Activated naive CD8-positive, alpha-beta T cell treated with anti-CD3 and anti-CD28 coated beads, Interleukin-2, amount 10 ng/mL, durations not matched to agents 7 days and 5 days (primary cell): ENCODE data around the gene CBARP. TPM values are rescaled to one million over a fixed set of nuclear protein-coding genes. Genes with fewer than 3 reads are reported as not detected.
"Not testable (repeated sequence)": the region's sequence is repeated elsewhere in the genome, so short reads cannot be mapped to it uniquely, and the experiment has no call there.

Experiments used
- ATAC-seq: fragments of 150-1000 bp; cut with Tn5 transposase; one replicate; pipeline ENCODE4 v1.10.0; 2021; ENCODE audit warnings: low read depth, moderate library complexity
- POLR2A ChIA-PET: fragments of 350-600 bp; sonication (Branson Sonifier 250); formaldehyde crosslinking; loops from one replicate; lab custom pipeline; 2021; ENCODE audit warnings: antibody characterized with exemption; lab: Charles Lee
- DNase-seq: peaks from one replicate; pipeline ENCODE4 v3.0.0; 2021
- H3K27ac Mint-ChIP-seq: one replicate; pipeline ENCODE4 v1.8.0; 2022; ENCODE audit warnings: mild to moderate bottlenecking, mixed read lengths
- H3K27me3 Mint-ChIP-seq: one replicate; pipeline ENCODE4 v1.8.0; 2022; ENCODE audit warnings: mild to moderate bottlenecking, moderate library complexity, mixed read lengths
- H3K36me3 Mint-ChIP-seq: one replicate; pipeline ENCODE4 v1.8.0; 2021; ENCODE audit warnings: mild to moderate bottlenecking, mixed read lengths
- H3K4me1 Mint-ChIP-seq: one replicate; pipeline ENCODE4 v1.8.0; 2021; ENCODE audit warnings: mixed read lengths
- H3K4me3 Mint-ChIP-seq: one replicate; pipeline ENCODE4 v1.8.0; 2022; ENCODE audit warnings: mild to moderate bottlenecking, moderate library complexity, mixed read lengths
- H3K9me3 Mint-ChIP-seq: one replicate; pipeline ENCODE4 v1.8.0; 2021; ENCODE audit warnings: mixed read lengths
- total RNA-seq, 2 experiments: library from RNA; stranded (reverse); gene quantifications; one replicate each; pipeline ENCODE4 v1.2.3, GENCODE V29; 2021

The CBARP gene
- total RNA-seq, 2 experiments from 2014 or later: 0.14 to 0.17 TPM

DNA sequence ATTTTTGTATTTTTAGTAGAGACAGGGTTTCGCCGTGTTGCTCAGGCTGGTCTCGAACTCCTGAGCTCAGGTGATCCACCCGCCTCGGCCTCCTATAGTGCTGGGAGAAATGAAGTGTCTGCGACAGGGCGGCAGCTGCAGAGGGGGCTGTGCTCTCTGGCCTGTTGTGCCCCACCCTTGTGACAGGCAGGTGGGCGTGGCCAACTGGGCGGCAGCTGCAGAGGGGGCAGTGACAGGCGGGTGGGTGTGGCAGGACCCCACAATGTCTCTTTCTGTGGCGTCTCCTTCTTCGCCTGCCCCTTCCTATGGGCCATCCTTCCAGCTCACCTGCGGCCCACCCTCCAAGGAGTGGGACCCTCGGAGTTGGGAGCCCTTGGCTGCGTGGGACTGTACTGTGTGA is 20.4 kb downstream of the CBARP start:
- peaks cover 7% of the 10 kb centered on the region for H3K36me3 Mint-ChIP-seq
- no peaks in the 10 kb centered on the region for H3K9me3 Mint-ChIP-seq
- H3K27me3 Mint-ChIP-seq: no peaks in the 10 kb centered on the region
- peaks cover 11% of the 10 kb centered on the region for H3K4me1 Mint-ChIP-seq
- ATAC-seq (no peak), DNase-seq (no peak)
- POLR2A ChIA-PET: no interaction called here
- H3K27ac Mint-ChIP-seq: no peak overlapping the region
- no peak overlapping the region for H3K4me3 Mint-ChIP-seq

DNA sequence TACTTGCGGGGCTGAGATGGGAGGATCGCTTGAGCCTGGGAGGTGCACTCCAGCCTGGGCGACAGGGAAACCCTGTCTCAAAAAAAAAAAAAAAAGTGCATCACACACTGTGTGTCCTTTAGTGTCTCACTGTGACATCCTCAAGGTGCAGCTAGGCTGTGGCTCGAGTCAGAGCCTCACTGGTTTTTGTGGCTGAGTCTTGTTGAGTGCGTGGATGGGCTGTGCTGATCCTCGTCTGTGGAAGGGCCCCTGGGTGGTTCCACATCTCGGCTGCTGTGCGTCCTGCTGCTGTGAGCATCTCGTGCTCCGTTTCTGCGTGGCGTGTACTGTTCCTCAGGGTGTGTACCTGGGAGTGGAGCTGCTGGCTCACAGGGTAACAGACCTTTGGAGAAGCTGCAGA is 21.0 kb downstream of the CBARP start:
- H3K36me3 Mint-ChIP-seq: peaks cover 7% of the 10 kb centered on the region
- no peaks in the 10 kb centered on the region for H3K27me3 Mint-ChIP-seq
- DNase-seq (no peak), ATAC-seq (no peak)
- H3K9me3 Mint-ChIP-seq: no peaks in the 10 kb centered on the region
- POLR2A ChIA-PET: interaction anchor here (0.6 kb wide), 1 partner anchor 115 kb away, joined by 4 read pairs; no protein-coding TSS in a partner anchor
- H3K4me3 Mint-ChIP-seq: no peak overlapping the region
- H3K4me1 Mint-ChIP-seq: peaks cover 11% of the 10 kb centered on the region
- no peak overlapping the region for H3K27ac Mint-ChIP-seq

DNA sequence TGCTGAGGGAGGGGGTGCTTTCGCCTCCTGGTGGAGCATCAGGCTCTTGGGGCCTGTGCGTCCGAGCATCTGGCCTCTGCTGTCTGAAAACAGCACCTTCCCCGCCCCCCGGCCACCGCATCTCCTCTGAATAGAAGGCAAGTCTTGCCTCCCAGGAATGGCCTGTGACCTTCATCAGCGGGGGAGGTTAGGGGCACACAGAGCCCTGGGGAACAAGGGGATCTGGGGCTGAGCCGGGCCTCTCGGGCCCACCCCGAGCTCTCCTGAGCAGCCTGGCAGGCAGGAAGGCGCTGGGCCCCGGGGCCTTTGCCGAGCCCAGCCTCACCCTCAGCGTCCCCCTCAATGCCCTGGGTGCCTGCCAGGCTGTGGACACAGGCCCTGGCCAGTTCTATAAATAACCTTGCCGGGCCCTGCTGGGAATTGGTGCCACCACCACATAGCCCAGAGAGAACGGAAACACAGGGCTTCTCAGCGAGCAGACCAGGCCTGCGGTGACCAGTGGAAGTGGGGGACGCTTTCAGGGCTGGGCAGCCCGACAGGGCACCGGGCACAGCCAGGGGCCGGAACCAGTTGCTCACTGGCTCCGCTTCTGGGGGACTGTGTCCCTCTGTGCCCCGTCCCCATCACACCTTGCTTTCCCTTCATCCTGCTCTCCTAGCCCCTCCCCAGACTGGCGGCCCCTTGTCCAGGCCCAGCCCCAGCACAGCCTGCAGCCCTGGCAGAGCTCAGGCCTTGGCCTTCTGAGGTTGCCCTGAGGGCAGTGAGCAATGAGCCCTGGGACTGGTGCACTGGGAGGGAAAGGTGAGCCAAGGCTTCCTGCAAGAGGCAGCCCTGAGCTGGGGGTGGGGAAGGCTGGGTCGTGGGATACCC is 22.7 kb downstream of the CBARP start:
- DNase-seq: no peak
- Mint-ChIP-seq H3K4me3 (no peak overlapping the region), H3K9me3 (no peaks in the 10 kb centered on the region), H3K27ac (no peak overlapping the region), H3K36me3 (peaks cover 10% of the 10 kb centered on the region), H3K27me3 (no peaks in the 10 kb centered on the region), H3K4me1 (peaks cover 20% of the 10 kb centered on the region)
- ATAC-seq: no peak
- POLR2A ChIA-PET: interaction anchor here (1.0 to 1.5 kb wide), 4 partner anchors 21 to 188 kb away, joined by 3 read pairs; partner anchors contain the start of gene ATP5F1D

DNA sequence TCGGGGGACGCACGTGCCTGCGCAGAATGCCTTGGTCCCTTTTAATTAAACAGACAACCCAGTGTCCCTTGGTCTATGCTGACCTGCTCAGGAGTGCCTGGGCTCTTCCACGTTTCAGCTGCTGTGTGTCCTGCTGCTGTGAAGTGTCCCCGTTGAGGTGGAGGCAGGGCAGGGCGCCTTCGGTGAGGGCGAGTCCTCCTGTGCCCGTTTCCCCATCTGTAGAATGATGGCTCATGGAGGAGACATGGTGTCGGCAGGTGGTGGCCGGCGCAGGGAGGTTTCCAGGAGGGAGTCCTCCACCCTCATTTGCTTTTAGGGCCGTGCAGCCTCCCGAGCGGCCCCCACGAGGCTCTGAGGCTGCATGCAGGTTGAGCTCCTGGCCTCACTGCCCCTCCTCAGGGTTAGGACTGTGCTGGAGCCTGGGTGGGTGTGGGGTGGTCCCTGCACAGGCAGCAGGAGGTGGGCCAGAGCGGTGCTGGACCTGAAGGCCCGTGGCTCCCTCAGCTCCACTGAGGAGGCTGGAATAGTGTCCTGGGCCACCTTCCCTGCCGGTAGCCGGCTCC is 23.4 kb downstream of the CBARP start:
- peaks cover 12% of the 10 kb centered on the region for H3K36me3 Mint-ChIP-seq
- peak overlapping the region; percentile 96 for H3K27ac Mint-ChIP-seq
- H3K27me3 Mint-ChIP-seq: no peaks in the 10 kb centered on the region
- ATAC-seq: no peak
- H3K4me1 Mint-ChIP-seq: peaks cover 22% of the 10 kb centered on the region
- DNase-seq: no peak
- POLR2A ChIA-PET: interaction anchor here (1.0 to 1.5 kb wide), 6 partner anchors 14 to 187 kb away, joined by 3 to 9 read pairs (median 3); partner anchors contain the start of genes ATP5F1D and CIRBP
- H3K4me3 Mint-ChIP-seq: peak overlapping the region; percentile 79
- H3K9me3 Mint-ChIP-seq: no peaks in the 10 kb centered on the region

DNA sequence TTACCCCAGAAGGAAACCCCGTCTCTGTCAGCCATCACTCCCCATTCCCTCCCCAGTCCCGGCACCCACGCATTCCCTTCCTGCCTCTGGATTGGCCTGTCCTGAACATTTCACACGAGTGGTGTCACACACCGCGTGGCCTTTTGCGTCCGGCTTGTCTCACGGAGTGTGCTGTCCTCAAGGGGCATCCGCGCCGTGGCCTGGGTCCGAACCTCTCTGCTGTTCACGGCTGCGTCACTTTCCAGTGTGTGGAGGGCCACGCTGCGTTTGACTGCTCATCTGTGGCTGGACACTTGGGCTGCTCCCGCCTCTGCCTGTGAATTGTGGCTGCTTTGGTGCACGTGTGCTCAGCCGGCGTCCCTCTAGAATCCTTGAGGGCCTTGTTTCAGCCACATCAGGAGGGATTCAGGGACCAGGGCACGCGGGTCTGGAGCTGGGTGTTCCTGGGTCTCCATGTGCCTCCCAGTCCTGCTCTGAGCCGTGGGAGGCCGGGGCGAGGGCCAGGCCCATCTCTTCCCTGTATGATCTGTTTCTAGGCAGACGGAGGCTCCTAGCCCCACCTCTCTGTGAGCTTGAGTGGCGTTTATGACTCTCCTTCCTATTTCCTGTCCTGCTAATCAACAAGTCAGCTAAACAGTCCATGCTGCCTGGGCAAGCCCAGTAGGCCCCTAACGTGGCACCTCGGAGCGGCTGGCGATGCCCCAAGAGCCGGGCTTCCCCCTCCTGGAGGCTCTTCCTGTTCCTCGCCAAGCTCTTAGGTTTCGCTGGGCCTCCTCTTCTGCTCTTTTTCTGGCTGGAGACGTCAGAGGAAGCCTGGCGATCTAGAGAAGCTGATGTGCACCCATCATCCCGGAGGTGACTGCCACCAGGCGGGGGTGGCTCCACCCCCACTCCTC is 24.2 kb downstream of the CBARP start:
- no peaks in the 10 kb centered on the region for H3K27me3 Mint-ChIP-seq
- H3K4me3 Mint-ChIP-seq: peak overlapping the region; percentile 79
- H3K27ac Mint-ChIP-seq: peak overlapping the region; percentile 96
- ATAC-seq (peak; percentile 83), DNase-seq (peak; percentile 52)
- peaks cover 22% of the 10 kb centered on the region for H3K4me1 Mint-ChIP-seq
- H3K9me3 Mint-ChIP-seq: no peaks in the 10 kb centered on the region
- POLR2A ChIA-PET: interaction anchor here (1.0 to 1.5 kb wide), 6 partner anchors 13 to 186 kb away, joined by 3 to 9 read pairs (median 3); partner anchors contain the start of genes ATP5F1D and CIRBP
- peaks cover 12% of the 10 kb centered on the region for H3K36me3 Mint-ChIP-seq

DNA sequence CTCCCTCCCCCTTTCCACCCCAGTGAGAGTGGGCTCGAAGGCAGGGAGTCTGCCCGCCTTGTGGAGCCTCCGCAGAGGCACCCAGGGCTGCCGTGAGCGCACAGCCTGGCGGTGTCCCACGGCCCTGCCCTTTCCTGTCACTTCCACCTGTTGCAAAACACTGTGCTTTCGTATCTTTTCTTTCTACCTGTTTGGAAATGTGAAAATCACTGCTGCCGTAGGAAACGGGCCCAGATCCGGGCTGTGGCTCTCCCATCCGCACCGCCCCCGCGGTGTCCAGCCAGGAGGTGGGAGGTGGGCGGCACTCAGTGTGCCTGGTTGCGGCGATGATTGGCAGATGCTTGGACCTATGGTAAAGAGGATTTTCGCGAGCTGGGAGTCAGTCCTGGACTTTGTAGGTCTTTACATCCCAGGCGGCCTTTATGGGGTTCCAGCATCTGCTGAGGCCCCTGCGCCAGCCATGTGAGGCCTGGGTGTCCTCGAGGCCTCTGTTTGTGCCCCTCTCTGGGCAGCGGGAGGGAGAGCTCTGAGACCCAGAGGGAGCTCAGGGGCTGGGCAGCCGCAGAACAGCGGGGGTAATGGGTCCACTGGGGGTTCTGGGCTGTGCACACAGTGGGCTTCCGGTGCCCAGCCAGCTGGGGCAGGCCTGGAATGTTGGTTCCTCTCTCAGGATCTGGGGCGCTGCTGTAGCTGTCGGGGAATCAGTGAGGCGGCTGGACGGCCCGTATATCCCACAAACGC is 26.1 kb downstream of the CBARP start:
- Mint-ChIP-seq H3K36me3 (peaks cover 19% of the 10 kb centered on the region), H3K4me1 (peaks cover 27% of the 10 kb centered on the region), H3K27me3 (no peaks in the 10 kb centered on the region), H3K27ac (peak overlapping the region; percentile 54), H3K9me3 (no peaks in the 10 kb centered on the region), H3K4me3 (no peak overlapping the region)
- DNase-seq (no peak), ATAC-seq (no peak)
- POLR2A ChIA-PET: interaction anchor here (0.5 kb wide), 1 partner anchor 122 kb away, joined by 8 read pairs; no protein-coding TSS in a partner anchor

DNA sequence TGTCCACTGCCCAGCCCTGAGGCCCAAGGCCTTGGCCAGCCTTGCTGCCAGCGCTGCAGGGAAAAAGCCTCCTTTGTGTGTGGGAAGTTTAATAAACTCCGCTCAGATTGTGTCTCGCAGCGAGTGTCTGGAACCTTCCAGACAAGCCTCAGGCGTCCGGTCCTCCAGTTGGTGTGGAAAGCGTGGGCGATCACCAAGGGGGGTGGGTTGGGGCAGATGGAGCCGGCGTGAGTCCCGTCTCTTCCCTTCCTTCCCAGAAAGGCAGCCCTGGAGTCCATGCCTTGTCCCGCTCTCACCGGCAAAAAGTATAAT is 27.6 kb downstream of the CBARP start:
- no peak overlapping the region for H3K27ac Mint-ChIP-seq
- H3K36me3 Mint-ChIP-seq: peaks cover 21% of the 10 kb centered on the region
- POLR2A ChIA-PET: no interaction called here
- H3K4me1 Mint-ChIP-seq: peaks cover 27% of the 10 kb centered on the region
- H3K27me3 Mint-ChIP-seq: no peaks in the 10 kb centered on the region
- DNase-seq (no peak), ATAC-seq (no peak)
- no peaks in the 10 kb centered on the region for H3K9me3 Mint-ChIP-seq
- H3K4me3 Mint-ChIP-seq: no peak overlapping the region

DNA sequence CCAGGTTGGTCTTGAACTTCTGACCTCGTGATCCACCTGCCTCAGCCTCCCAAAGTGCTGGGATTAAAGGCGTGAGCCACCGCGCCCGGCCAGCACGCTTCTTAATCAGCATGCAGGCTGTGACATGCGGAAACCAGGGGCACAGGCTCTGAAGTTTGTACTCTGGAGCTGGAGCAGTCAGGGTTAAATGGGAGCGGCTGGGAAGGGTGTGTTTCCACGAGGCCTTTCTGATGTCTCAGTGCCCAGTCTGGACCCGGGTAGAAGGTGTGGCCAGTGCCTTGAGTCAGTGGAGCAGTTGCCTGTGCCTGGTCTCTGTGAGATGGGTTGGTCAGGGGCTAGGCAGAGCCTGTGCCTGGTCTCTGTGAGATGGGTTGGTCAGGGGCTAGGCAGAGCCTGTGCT is 29.0 kb downstream of the CBARP start:
- ATAC-seq, H3K27ac Mint-ChIP-seq, DNase-seq, H3K4me3 Mint-ChIP-seq, H3K9me3 Mint-ChIP-seq, H3K27me3 Mint-ChIP-seq, POLR2A ChIA-PET: not testable (repeated sequence)
- H3K36me3 Mint-ChIP-seq: peaks cover 19% of the 10 kb centered on the region
- H3K4me1 Mint-ChIP-seq: peaks cover 25% of the 10 kb centered on the region

DNA sequence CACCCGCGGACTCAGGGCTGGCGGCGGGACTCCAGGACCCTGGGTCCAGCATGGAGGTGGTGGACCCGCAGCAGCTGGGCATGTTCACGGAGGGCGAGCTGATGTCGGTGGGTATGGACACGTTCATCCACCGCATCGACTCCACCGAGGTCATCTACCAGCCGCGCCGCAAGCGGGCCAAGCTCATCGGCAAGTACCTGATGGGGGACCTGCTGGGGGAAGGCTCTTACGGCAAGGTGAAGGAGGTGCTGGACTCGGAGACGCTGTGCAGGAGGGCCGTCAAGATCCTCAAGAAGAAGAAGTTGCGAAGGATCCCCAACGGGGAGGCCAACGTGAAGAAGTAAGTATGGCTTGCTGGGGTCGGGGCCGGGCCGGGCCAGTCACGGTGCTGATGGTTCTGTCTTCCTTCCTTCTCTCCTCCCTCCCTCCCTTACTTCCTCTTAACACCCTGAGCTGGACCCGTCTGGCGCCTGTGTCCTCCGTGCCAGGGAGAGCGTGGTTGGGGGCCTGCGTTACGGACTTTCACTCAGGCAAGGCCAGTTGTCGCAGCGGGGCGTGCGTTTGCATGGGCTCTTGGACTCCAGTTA is 30.8 kb downstream of the CBARP start:
- POLR2A ChIA-PET: no interaction called here
- ATAC-seq (peak; percentile 1), DNase-seq (peak; percentile 62)
- peak overlapping the region; percentile 91 for H3K27ac Mint-ChIP-seq
- peaks cover 13% of the 10 kb centered on the region for H3K36me3 Mint-ChIP-seq
- no peaks in the 10 kb centered on the region for H3K9me3 Mint-ChIP-seq
- H3K4me1 Mint-ChIP-seq: peaks cover 27% of the 10 kb centered on the region
- H3K27me3 Mint-ChIP-seq: no peaks in the 10 kb centered on the region
- peak overlapping the region; percentile 97 for H3K4me3 Mint-ChIP-seq

DNA sequence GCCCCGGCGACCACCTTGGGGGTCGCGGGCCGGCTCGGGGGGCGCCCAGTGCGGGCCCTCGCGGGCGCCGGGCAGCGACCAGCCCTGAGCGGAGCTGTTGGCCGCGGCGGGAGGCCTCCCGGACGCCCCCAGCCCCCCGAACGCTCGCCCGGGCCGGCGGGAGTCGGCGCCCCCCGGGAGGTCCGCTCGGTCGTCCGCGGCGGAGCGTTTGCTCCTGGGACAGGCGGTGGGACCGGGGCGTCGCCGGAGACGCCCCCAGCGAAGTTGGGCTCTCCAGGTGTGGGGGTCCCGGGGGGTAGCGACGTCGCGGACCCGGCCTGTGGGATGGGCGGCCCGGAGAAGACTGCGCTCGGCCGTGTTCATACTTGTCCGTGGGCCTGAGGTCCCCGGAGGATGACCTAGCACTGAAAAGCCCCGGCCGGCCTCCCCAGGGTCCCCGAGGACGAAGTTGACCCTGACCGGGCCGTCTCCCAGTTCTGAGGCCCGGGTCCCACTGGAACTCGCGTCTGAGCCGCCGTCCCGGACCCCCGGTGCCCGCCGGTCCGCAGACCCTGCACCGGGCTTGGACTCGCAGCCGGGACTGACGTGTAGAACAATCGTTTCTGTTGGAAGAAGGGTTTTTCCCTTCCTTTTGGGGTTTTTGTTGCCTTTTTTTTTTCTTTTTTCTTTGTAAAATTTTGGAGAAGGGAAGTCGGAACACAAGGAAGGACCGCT is 31.5 kb downstream of the CBARP start:
- H3K36me3 Mint-ChIP-seq: peaks cover 10% of the 10 kb centered on the region
- no peaks in the 10 kb centered on the region for H3K27me3 Mint-ChIP-seq
- H3K4me3 Mint-ChIP-seq: peak overlapping the region; percentile 97
- H3K4me1 Mint-ChIP-seq: peaks cover 24% of the 10 kb centered on the region
- no peaks in the 10 kb centered on the region for H3K9me3 Mint-ChIP-seq
- no peak for ATAC-seq
- POLR2A ChIA-PET: no interaction called here
- peak; percentile 55 for DNase-seq
- H3K27ac Mint-ChIP-seq: peak overlapping the region; percentile 91

DNA sequence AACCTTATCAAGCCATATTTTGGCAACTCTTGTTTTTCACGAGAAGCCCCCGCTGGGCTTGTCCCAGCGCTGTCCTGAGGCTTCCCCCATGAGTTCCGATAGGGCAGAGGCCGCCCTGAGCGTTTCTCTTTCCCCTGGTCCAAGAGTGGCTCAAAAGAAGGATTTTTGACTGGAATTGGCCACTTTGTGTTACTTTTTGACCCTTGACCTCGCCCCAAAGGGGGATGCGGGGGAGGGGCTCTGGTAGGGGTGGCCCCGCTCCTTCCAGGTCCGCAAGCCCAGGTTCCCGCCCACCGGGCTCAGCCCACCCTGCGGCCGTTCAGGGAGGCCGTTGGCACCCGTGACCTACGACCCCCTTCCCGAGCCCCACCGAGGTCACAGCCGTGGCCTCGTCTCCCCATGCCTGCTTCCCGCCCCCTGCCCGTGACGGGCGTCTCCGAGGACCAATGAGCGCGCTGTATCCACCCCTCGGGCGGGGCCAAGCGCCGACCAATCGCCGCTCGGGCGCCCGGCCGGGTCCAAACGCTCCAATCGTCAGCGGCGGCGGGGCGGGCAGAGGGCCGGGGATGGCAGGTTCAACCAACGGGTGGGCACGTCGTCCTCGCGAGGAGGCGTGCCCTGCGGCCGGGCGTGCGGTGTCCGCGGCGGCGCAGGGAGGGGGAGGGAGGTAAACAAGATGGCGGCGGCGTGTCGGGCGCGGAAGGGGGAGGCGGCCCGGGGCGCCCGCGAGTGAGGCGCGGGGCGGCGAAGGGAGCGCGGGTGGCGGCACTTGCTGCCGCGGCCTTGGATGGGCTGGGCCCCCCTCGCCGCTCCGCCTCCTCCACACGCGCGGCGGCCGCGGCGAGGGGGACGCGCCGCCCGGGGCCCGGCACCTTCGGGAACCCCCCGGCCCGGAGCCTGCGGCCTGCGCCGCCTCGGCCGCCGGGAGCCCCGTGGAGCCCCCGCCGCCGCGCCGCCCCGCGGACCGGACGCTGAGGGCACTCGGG is 32.4 kb downstream of the CBARP start, which contains the start of gene STK11:
TSS of gene STK11 (plus strand) at position 665 of the 986 bp plus-strand sequence. CDS start 1,136 bp downstream, outside the sequence.
- Mint-ChIP-seq H3K4me3 (peak within 1 kb of the TSS; percentile 97), H3K4me1 (peaks cover 21% of the 10 kb centered on the region), H3K9me3 (no peaks in the 10 kb centered on the region), H3K27me3 (no peaks in the 10 kb centered on the region), H3K27ac (peak within 1 kb of the TSS; percentile 91), H3K36me3 (peaks cover 10% of the 10 kb centered on the region)
- DNase-seq (peak; percentile 100), ATAC-seq (peak; percentile 96)
- POLR2A ChIA-PET: no interaction called here
